Astrocyte of the cerebellum (primary cell): ENCODE data around the gene QDPR.

ENCODE experiments used
- DNase-seq: peaks from one replicate; pipeline ENCODE4 v3.0.0-alpha.2; 2011; ENCODE audit warnings: low read depth
- H3K4me3 ChIP-seq: 2 replicates; pipeline ENCODE4 v1.5.1; 2011; ENCODE audit warnings: mild to moderate bottlenecking, low read depth, low read length, moderate library complexity
- in situ Hi-C: cut with HindIII; loops from 2 replicates; pipeline ENCODE4 v1.10.0; 2017; ENCODE audit warnings: low sequenced_read_pairs
- TF ChIP-seq, protein P1 (sequence below): IDR thresholded peaks from 2 replicates; pipeline ENCODE4 v1.5.1; 2012; ENCODE audit warnings: low read length, low read depth, moderate library complexity, mild to moderate bottlenecking; ENCODE audit errors: missing control alignments

Gene QDPR

DNA sequence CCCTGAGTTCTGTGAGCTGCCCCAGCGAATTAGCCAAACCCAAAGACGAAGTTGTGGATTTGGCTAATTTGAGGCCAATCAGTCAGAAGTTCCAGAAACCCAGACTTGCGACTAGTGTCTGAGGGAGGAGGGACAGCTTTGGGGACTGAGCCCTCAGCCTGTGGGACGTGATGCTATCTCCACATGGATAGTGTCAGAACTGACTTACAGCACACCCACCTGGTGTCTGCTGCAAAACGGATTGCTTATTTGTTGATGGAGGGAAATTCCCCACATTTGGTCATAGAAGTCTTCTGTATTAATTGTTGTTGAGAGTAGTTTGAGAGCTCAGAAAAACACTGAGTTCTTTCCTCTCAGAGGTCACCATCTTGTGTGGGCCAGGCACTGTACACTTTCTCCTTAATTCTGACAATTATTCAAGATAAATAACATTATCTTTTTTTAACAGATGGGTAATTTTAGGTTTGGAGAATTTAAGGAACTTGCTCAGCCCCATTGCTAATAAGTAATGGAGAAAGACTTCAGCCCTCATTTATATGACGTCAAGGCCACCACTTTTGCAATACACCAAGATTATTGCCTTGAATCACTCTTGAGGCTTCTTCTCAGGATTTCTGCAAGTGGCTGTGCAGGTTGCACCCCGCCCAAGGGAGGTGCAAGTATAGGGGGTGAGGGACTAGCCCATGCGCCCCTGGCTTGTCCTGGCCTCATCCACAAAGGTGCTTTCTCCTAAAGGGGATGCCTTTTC lies 19.8 kb upstream of the QDPR start:
- H3K4me3 ChIP-seq = no peak overlapping the region
- in situ Hi-C loops = no loop called here
- DNase-seq = no peak
- TF ChIP-seq, protein P1, sequence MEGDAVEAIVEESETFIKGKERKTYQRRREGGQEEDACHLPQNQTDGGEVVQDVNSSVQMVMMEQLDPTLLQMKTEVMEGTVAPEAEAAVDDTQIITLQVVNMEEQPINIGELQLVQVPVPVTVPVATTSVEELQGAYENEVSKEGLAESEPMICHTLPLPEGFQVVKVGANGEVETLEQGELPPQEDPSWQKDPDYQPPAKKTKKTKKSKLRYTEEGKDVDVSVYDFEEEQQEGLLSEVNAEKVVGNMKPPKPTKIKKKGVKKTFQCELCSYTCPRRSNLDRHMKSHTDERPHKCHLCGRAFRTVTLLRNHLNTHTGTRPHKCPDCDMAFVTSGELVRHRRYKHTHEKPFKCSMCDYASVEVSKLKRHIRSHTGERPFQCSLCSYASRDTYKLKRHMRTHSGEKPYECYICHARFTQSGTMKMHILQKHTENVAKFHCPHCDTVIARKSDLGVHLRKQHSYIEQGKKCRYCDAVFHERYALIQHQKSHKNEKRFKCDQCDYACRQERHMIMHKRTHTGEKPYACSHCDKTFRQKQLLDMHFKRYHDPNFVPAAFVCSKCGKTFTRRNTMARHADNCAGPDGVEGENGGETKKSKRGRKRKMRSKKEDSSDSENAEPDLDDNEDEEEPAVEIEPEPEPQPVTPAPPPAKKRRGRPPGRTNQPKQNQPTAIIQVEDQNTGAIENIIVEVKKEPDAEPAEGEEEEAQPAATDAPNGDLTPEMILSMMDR = no peak

DNA sequence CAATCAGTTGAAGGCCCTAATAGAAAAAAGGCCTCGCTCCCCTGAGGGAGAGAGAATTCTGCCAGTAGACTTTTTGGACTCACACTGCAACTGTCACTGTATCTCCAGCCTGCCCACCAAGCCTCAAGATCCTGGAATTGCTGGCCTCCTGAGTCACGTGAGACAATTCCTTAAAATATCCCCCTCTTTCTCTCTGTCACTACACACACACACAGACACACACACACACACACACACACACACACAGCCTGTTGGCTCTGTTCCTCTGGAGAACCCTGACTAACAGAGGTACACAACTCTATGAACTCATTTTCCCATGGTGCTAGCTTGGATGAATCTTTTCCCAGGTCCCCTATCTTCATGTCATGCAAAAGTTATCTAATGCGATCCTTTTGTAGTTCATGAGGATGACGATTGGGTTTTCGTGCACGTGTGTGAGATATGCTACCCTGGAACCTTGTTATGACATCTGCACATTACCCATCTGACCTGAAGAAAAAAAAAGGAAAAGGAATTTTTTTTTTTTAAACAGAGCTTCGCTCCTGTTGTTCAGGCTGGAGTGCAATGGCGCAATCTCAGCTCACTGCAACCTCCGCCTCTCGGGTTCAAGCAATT lies 16.8 kb upstream of the QDPR start:
- TF ChIP-seq, protein P1 = no peak
- H3K4me3 ChIP-seq = no peak overlapping the region
- in situ Hi-C loops = no loop called here
- no peak for DNase-seq

DNA sequence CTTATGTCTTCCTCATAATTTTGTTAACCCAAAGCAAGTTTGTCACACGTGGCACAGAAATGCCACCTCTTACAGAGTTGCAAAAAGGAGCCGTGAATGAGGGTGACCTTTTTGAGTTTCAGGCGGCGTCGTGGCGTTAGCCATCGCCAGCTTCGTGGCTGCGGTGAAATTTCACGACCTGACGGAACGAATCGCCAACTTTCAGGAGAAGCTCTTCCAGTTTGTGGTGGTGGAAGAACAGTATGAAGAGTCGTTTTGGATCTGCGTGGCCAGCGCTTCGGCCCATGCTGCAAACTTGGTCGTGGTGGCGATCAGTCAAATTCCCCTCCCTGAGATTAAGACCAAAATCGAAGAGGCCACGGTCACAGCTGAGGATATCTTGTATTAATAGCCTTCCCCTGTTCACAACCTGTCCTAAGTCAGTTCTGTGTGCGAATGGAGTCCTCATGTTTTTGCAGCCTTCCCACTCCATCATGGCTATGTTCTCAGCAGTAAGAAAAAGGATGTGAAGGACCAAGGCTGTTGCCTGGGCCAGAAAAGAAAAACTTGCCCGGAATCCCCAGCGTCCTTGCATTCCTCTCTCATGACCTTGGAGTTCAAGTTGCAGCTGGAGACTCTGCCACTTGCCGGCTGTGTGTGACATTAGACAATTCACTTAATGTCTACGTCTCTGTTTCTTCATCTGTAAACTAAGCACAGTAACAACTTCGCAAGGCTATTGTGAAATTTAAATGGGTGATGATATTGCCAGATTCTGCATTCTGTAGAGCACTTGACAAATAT lies 15.0 kb upstream of the QDPR start:
- in situ Hi-C loops = no loop called here
- TF ChIP-seq, protein P1 = no peak
- no peak for DNase-seq
- no peak overlapping the region for H3K4me3 ChIP-seq

DNA sequence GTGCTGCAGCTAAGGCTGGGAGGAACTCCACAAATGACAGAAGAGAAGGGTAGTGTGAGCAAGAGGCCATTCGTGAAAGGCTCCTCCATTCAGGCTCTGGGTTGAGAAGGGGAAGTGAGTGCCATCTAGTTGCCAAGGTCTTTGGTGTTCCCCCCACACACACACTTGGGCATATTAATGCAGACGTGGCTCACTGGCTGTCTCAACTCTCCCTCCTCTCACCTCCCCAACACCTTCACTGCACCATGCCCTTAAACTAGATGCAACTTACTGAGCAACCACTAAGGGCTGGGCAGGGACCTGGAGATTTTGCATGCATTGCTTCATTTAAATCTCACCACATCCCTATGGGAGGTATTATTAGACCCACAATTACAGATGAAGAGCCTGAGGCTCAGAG lies 11.8 kb upstream of the QDPR start:
- TF ChIP-seq, protein P1 = no peak
- in situ Hi-C loops = no loop called here
- no peak overlapping the region for H3K4me3 ChIP-seq
- DNase-seq = no peak

DNA sequence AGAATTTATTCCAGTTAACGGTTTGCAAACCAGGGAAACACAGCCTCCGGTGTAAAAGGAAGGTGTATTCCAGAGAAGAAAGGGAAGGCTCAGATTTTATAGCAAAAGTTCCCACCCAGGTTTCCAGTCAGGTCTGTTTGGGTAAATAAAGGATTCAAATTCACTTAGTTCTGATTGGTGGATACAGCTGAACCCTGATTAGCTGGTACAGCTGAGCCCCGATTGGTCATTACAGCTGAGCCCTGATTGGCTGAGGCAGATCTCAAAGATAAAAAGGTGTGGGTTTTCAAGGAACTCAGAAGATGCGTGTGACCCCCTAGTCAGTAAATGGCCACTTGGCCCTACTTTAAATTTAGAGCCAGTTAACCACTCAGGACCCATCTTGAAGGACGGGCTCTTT lies 9.7 kb upstream of the QDPR start:
- no peak for DNase-seq
- H3K4me3 ChIP-seq = no peak overlapping the region
- in situ Hi-C loops = no loop called here
- TF ChIP-seq, protein P1 = no peak

DNA sequence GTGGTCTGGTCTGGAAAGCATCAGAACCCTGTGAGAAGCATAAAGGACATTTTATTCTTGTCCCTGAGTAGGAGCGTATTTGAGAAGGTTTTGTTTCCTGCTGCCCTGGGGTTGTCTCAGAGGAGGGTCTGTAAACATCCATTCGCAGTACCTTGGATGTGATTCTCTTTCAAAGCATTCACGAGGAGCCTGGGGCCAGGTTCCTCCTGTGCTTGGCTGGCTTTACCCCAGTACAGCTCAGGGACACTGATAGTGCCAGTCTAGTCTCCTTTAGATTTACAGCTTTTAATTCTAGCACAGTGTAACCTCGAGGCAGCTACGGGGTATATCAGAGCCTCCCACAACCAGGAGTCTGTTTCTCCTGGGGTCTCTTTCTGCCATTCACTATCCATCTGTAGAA lies 5.8 kb upstream of the QDPR start:
- H3K4me3 ChIP-seq = no peak overlapping the region
- TF ChIP-seq, protein P1 = no peak
- in situ Hi-C loops = no loop called here
- DNase-seq = no peak
